ENCODE results near the gene TSPAN5.
"Not testable (repeated sequence)": the region's sequence is repeated elsewhere in the genome, so short reads cannot be mapped to it uniquely, and the experiment has no call there.

TSPAN5 gene

GRCh38 chr4:98542011-98542410 lies 116.4 kb downstream of the TSPAN5 start:
- FAIRE-seq: no peak

GRCh38 chr4:98540803-98541202 lies 117.6 kb downstream of the TSPAN5 start:
- FAIRE-seq: no peak

- FAIRE-seq: no peak
Observed at GRCh38 chr4:98539741-98540140, 118.7 kb downstream of the TSPAN5 start.

GRCh38 chr4:98539299-98539698 lies 119.1 kb downstream of the TSPAN5 start:
- FAIRE-seq: no peak

- FAIRE-seq: no peak
Observed at GRCh38 chr4:98536631-98537030, 121.8 kb downstream of the TSPAN5 start.

- not testable (repeated sequence) for FAIRE-seq
Observed at GRCh38 chr4:98534146-98534545, 124.3 kb downstream of the TSPAN5 start.

- no peak for FAIRE-seq
Observed at GRCh38 chr4:98530572-98530971, 127.8 kb downstream of the TSPAN5 start.

- no peak for FAIRE-seq
Observed at GRCh38 chr4:98529970-98530569, 128.3 kb downstream of the TSPAN5 start.

- no peak for FAIRE-seq
Observed at GRCh38 chr4:98528882-98529281, 129.5 kb downstream of the TSPAN5 start.

GRCh38 chr4:98527534-98528269 lies 130.7 kb downstream of the TSPAN5 start:
- no peak for FAIRE-seq

- FAIRE-seq: no peak
Observed at GRCh38 chr4:98524230-98524629, 134.2 kb downstream of the TSPAN5 start.

GRCh38 chr4:98522636-98523395 lies 135.6 kb downstream of the TSPAN5 start:
- FAIRE-seq: no peak

GRCh38 chr4:98522062-98522461 lies 136.3 kb downstream of the TSPAN5 start:
- no peak for FAIRE-seq

GRCh38 chr4:98521486-98521885 lies 136.9 kb downstream of the TSPAN5 start:
- FAIRE-seq: no peak

- FAIRE-seq: no peak
Observed at GRCh38 chr4:98519268-98519977, 139.0 kb downstream of the TSPAN5 start.

- no peak for FAIRE-seq
Observed at GRCh38 chr4:98518559-98519267, 139.7 kb downstream of the TSPAN5 start.

- FAIRE-seq: no peak
Observed at GRCh38 chr4:98517218-98518021, 141.0 kb downstream of the TSPAN5 start.

- FAIRE-seq: no peak
Observed at GRCh38 chr4:98516441-98517217, 141.8 kb downstream of the TSPAN5 start.

GRCh38 chr4:98516042-98516440 lies 142.4 kb downstream of the TSPAN5 start:
- no peak for FAIRE-seq

GRCh38 chr4:98515470-98515809 lies 143.0 kb downstream of the TSPAN5 start:
- FAIRE-seq: no peak
